Measurements from ENCODE around the gene AP5B1.

Gene AP5B1

DNA sequence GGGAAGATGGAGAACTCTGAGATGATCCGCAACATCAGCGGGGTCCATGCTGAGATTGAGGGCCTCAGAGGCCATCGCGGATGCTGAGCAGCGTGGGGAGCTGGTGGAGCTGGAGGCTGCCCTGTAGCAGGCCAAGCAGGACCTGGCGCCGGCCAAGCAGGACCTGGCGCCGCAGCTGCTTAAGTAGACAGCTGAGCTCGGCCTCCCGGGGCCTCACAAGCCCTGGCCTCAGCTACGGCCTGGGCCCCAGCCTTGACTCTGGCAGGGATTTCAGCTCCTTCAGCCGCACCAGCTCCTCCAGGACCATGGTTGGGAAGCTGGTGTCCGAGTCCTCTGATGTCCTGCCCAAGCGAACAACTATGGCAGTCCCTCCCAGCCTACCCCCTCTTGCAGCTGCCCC, 52.9 kb downstream of the AP5B1 start:
- Histone ChIP-seq H3K4me3 (ENCODE audit: low read depth, low read length) (no peak overlapping the region), H3K27ac (ENCODE audit: extremely low read depth, low read depth, low read length) (no peak overlapping the region), H3K4me1 (ENCODE audit: control insufficient read depth, insufficient read depth, low read length) (no peaks in the 10 kb centered on the region), H3K36me3 (ENCODE audit: control insufficient read depth in 2 of 2, insufficient read depth in 1 of 2, low read length in 2 of 2) (no peaks in the 10 kb centered on the region), H3K9me3 (ENCODE audit: control insufficient read depth, insufficient read depth, low read depth, low read length) (no peaks in the 10 kb centered on the region)
- TF ChIP-seq ZNF571 (tag by site-specific recombination; IDR thresholded peaks at IDR 0.05) = no peak
- no peak for TF ChIP-seq KLF7 (tag by site-specific recombination; IDR thresholded peaks at IDR 0.05; ENCODE audit: borderline replicate concordance)
- no peak for TF ChIP-seq ZNF664 (tag by site-specific recombination; IDR thresholded peaks at IDR 0.05)
- no peak for TF ChIP-seq ZNF274 (IDR thresholded peaks at IDR 0.05; ENCODE audit: low read length)
- no peak for TF ChIP-seq ZNF274 (tag by site-specific recombination; IDR thresholded peaks at IDR 0.05; ENCODE audit: borderline replicate concordance)
- TF ChIP-seq ZBTB17 (tag by site-specific recombination; IDR thresholded peaks at IDR 0.05) = no peak
- no peak for TF ChIP-seq ZNF747 (tag by site-specific recombination; IDR thresholded peaks at IDR 0.05)
- TF ChIP-seq ZNF202 (tag by site-specific recombination; IDR thresholded peaks at IDR 0.05; ENCODE audit: borderline replicate concordance) = no peak
- ChIA-PET CTCF (interaction anchor here (0.5 to 2.1 kb wide), 3 partner anchors 9 to 323 kb away, joined by 3 to 4 read pairs (median 3); no protein-coding TSS in a partner anchor), POLR2A (interaction anchor here (1.4 kb wide), 1 partner anchor 8 kb away, joined by 4 read pairs; no protein-coding TSS in a partner anchor)

- Histone ChIP-seq H3K4me1 (ENCODE audit: control insufficient read depth, insufficient read depth, low read length) (no peaks in the 10 kb centered on the region), H3K36me3 (ENCODE audit: control insufficient read depth in 2 of 2, insufficient read depth in 1 of 2, low read length in 2 of 2) (no peaks in the 10 kb centered on the region; a peak in 1 of 3 replicates), H3K4me3 (ENCODE audit: low read depth, low read length) (no peak overlapping the region), H3K9me3 (ENCODE audit: control insufficient read depth, insufficient read depth, low read depth, low read length) (no peaks in the 10 kb centered on the region), H3K27ac (ENCODE audit: extremely low read depth, low read depth, low read length) (no peak overlapping the region)
- POLR2A ChIA-PET = interaction anchor here (0.6 kb wide), 1 partner anchor 585 kb away, joined by 3 read pairs; no protein-coding TSS in a partner anchor
- CTCF ChIA-PET = interaction anchor here (0.6 to 1.0 kb wide), 3 partner anchors 14 to 260 kb away, joined by 3 to 9 read pairs (median 3); partner anchors contain the start of gene KAT5
- TF ChIP-seq ZNF280D (tag by site-specific recombination; IDR thresholded peaks at IDR 0.05) = no peak
- TF ChIP-seq BCL6B (tag by site-specific recombination; IDR thresholded peaks at IDR 0.05) = no peak
- TF ChIP-seq BCL11B (tag by site-specific recombination; IDR thresholded peaks at IDR 0.05; ENCODE audit: low read depth) = no peak
- no peak for TF ChIP-seq ZNF670 (tag by site-specific recombination; IDR thresholded peaks at IDR 0.05; ENCODE audit: low read depth)
- TF ChIP-seq ZNF223 (tag by site-specific recombination; IDR thresholded peaks at IDR 0.05) = no peak
- TF ChIP-seq ZNF664 (tag by site-specific recombination; IDR thresholded peaks at IDR 0.05) = no peak
- TF ChIP-seq, protein P1, sequence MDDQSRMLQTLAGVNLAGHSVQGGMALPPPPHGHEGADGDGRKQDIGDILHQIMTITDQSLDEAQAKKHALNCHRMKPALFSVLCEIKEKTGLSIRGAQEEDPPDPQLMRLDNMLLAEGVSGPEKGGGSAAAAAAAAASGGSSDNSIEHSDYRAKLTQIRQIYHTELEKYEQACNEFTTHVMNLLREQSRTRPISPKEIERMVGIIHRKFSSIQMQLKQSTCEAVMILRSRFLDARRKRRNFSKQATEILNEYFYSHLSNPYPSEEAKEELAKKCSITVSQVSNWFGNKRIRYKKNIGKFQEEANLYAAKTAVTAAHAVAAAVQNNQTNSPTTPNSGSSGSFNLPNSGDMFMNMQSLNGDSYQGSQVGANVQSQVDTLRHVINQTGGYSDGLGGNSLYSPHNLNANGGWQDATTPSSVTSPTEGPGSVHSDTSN (CRISPR knock-in tag; IDR thresholded peaks at IDR 0.05) = no peak
- no peak for TF ChIP-seq KLF7 (tag by site-specific recombination; IDR thresholded peaks at IDR 0.05; ENCODE audit: borderline replicate concordance)
- no peak for TF ChIP-seq ZNF677 (tag by site-specific recombination; IDR thresholded peaks at IDR 0.05)
- TF ChIP-seq, protein P2, sequence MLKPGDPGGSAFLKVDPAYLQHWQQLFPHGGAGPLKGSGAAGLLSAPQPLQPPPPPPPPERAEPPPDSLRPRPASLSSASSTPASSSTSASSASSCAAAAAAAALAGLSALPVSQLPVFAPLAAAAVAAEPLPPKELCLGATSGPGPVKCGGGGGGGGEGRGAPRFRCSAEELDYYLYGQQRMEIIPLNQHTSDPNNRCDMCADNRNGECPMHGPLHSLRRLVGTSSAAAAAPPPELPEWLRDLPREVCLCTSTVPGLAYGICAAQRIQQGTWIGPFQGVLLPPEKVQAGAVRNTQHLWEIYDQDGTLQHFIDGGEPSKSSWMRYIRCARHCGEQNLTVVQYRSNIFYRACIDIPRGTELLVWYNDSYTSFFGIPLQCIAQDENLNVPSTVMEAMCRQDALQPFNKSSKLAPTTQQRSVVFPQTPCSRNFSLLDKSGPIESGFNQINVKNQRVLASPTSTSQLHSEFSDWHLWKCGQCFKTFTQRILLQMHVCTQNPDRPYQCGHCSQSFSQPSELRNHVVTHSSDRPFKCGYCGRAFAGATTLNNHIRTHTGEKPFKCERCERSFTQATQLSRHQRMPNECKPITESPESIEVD (tag by site-specific recombination; IDR thresholded peaks at IDR 0.05) = no peak
- TF ChIP-seq SP3 (tag by site-specific recombination; IDR thresholded peaks at IDR 0.05) = no peak
- no peak for TF ChIP-seq ZBTB21 (tag by site-specific recombination; IDR thresholded peaks at IDR 0.05)
- no peak for TF ChIP-seq ZNF248 (tag by site-specific recombination; IDR thresholded peaks at IDR 0.05)
Measured at GRCh38 chr11:65726660-65727059, 54.1 kb downstream of the AP5B1 start.

All from HEK293 (cell line).